Measurements from ENCODE around the gene MRPL54.

MRPL54 gene

GRCh38 chr19:3809881-3810707, 47.6 kb downstream of the MRPL54 start:
- no peak for DNase-seq (ENCODE audit: low read depth in 1 of 2, low spot score in 1 of 2)
- H3K4me3 ChIP-seq (replicated peaks; ENCODE audit: insufficient read depth, low read length), result no peak overlapping the region
- TF ChIP-seq CTCF (IDR thresholded peaks at IDR 0.05; ENCODE audit: insufficient read depth, low read length) (no peak), POLR2AphosphoS5 (IDR thresholded peaks at IDR 0.05; ENCODE audit: low read depth) (no peak), SPI1 (IDR thresholded peaks at IDR 0.05; ENCODE audit: borderline replicate concordance, low read depth) (no peak), REST (IDR thresholded peaks at IDR 0.05; ENCODE audit: insufficient replicate concordance, low read depth) (no peak), GABPA (IDR thresholded peaks at IDR 0.05; ENCODE audit: low read depth) (no peak)
- H3K27me3 ChIP-seq (ENCODE audit: insufficient read depth, poor library complexity, severe bottlenecking), result no peaks in the 10 kb centered on the region
- H3K27ac ChIP-seq (replicated peaks), result no peak overlapping the region

GRCh38 chr19:3810708-3811355, 48.4 kb downstream of the MRPL54 start:
- no peak for DNase-seq (ENCODE audit: low read depth in 1 of 2, low spot score in 1 of 2)
- no peak overlapping the region for H3K27ac ChIP-seq (replicated peaks)
- no peak overlapping the region for H3K4me3 ChIP-seq (replicated peaks; ENCODE audit: insufficient read depth, low read length)
- TF ChIP-seq POLR2AphosphoS5 (IDR thresholded peaks at IDR 0.05; ENCODE audit: low read depth), result no peak
- TF ChIP-seq REST (IDR thresholded peaks at IDR 0.05; ENCODE audit: insufficient replicate concordance, low read depth), result no peak
- TF ChIP-seq CTCF (IDR thresholded peaks at IDR 0.05; ENCODE audit: insufficient read depth, low read length), result no peak
- no peak for TF ChIP-seq GABPA (IDR thresholded peaks at IDR 0.05; ENCODE audit: low read depth)
- no peak for TF ChIP-seq SPI1 (IDR thresholded peaks at IDR 0.05; ENCODE audit: borderline replicate concordance, low read depth)
- H3K27me3 ChIP-seq (ENCODE audit: insufficient read depth, poor library complexity, severe bottlenecking), result no peaks in the 10 kb centered on the region

- Histone ChIP-seq H3K27me3 (ENCODE audit: insufficient read depth, poor library complexity, severe bottlenecking) (no peaks in the 10 kb centered on the region), H3K27ac (replicated peaks) (no peak overlapping the region), H3K4me3 (replicated peaks; ENCODE audit: insufficient read depth, low read length) (no peak overlapping the region)
- no peak for TF ChIP-seq CTCF (IDR thresholded peaks at IDR 0.05; ENCODE audit: insufficient read depth, low read length)
- no peak for DNase-seq (ENCODE audit: low read depth in 1 of 2, low spot score in 1 of 2)
Measured at GRCh38 chr19:3813473-3814392, 51.3 kb downstream of the MRPL54 start.

All from HL-60 (cell line).